Cardiac fibroblast (primary cell): ENCODE results near the gene CTNNA1.

Source experiments
- DNase-seq, 2 donors: peaks; one replicate each; pipeline versions ENCODE4 v3.0.0 to v3.0.0-alpha.2; 2010; ENCODE audit warnings: low read depth in 2 of 2
- H3K4me3 ChIP-seq, 2 donors: replicated peaks in 1 of 2; 1 replicate in 1 of 2; 2 replicates in 1 of 2; pipeline ENCODE4 v1.5.1; 2011; ENCODE audit warnings: low read depth in 2 of 2, low read length in 2 of 2, mild to moderate bottlenecking in 2 of 2, moderate library complexity in 1 of 2
- TF ChIP-seq, protein P1 (sequence below): IDR thresholded peaks from one replicate; pipeline ENCODE4 v1.5.1; 2011; ENCODE audit warnings: low read depth, mild to moderate bottlenecking, low read length, inconsistent platforms

Gene CTNNA1

GRCh38 chr5:138968601-138969000 lies 215.4 kb downstream of the CTNNA1 start:
- DNase-seq, result no peak
- TF ChIP-seq, protein P1, sequence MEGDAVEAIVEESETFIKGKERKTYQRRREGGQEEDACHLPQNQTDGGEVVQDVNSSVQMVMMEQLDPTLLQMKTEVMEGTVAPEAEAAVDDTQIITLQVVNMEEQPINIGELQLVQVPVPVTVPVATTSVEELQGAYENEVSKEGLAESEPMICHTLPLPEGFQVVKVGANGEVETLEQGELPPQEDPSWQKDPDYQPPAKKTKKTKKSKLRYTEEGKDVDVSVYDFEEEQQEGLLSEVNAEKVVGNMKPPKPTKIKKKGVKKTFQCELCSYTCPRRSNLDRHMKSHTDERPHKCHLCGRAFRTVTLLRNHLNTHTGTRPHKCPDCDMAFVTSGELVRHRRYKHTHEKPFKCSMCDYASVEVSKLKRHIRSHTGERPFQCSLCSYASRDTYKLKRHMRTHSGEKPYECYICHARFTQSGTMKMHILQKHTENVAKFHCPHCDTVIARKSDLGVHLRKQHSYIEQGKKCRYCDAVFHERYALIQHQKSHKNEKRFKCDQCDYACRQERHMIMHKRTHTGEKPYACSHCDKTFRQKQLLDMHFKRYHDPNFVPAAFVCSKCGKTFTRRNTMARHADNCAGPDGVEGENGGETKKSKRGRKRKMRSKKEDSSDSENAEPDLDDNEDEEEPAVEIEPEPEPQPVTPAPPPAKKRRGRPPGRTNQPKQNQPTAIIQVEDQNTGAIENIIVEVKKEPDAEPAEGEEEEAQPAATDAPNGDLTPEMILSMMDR, result no peak
- no peak overlapping the region for H3K4me3 ChIP-seq

DNA sequence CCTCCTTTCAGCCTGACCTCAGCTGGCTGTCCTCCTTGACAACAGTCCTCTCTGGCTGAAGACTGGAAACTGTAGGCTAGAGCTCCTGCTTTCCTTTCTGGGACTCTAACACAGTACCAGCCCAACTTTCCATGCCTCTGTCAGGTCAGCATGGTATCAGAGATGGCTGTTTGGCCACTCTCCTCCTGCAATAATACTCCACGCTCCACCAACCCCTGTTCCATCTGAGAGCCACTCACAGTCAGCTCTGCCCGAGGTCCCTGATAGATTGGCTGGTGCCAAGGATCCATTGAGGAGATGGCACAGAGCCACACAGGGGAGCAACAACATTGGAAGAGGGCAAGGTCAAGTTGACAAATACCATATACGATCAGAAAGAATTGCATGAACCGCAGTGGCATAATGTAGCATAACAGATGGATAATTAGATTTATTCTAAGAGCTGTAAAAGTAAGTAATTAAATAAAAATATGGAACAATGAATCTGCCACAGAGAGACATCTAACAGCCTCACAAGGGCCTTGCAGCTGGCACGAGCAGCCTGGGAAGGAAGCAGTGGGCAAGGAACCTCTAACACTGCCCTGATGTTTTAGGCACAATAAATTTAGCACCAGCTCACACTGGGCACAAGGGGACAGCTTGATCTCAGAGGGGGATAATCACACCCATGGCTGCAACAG lies 216.2 kb downstream of the CTNNA1 start:
- no peak for DNase-seq

GRCh38 chr5:138972230-138972629 lies 219.0 kb downstream of the CTNNA1 start:
- no peak for DNase-seq
- TF ChIP-seq, protein P1, result no peak
- H3K4me3 ChIP-seq, result no peak overlapping the region

More for the DNA sequence above, 216.2 kb downstream of the CTNNA1 start:
- H3K4me3 ChIP-seq, result no peak overlapping the region
- TF ChIP-seq, protein P1, result no peak

GRCh38 chr5:138972836-138973235 lies 219.6 kb downstream of the CTNNA1 start:
- DNase-seq, result no peak
- H3K4me3 ChIP-seq, result no peak overlapping the region
- TF ChIP-seq, protein P1, result no peak

GRCh38 chr5:138974227-138975063 lies 221.2 kb downstream of the CTNNA1 start:
- H3K4me3 ChIP-seq, result no peak overlapping the region
- TF ChIP-seq, protein P1, result no peak
- peak; percentile 60 to 94 for DNase-seq

GRCh38 chr5:138975098-138975847 lies 222.0 kb downstream of the CTNNA1 start:
- peak; percentile 90 to 92 for DNase-seq
- H3K4me3 ChIP-seq, result no peak overlapping the region
- TF ChIP-seq, protein P1, result no peak
